GM12873 (cell line): ENCODE data around the gene MICALL2.

ENCODE experiments used
- CTCF ChIP-seq: IDR thresholded peaks from 2 replicates; pipeline ENCODE4 v1.5.1; 2012; ENCODE audit warnings: low read depth, mild to moderate bottlenecking, moderate library complexity, low read length, control low read depth; ENCODE audit not compliant: insufficient read depth; ENCODE audit errors: missing control alignments

MICALL2 gene

GRCh38 chr7:1459512-1459892 is 232 bp upstream of the MICALL2 start:
- no peak for TF ChIP-seq CTCF

- no peak for TF ChIP-seq CTCF
These were observed 1.2 kb downstream of the MICALL2 start for GRCh38 chr7:1457949-1458682.

GRCh38 chr7:1457059-1457948 is 2.0 kb downstream of the MICALL2 start:
- TF ChIP-seq CTCF: no peak

GRCh38 chr7:1455955-1456354 is 3.3 kb downstream of the MICALL2 start:
- no peak for TF ChIP-seq CTCF

GRCh38 chr7:1455241-1455939 is 3.9 kb downstream of the MICALL2 start:
- no peak for TF ChIP-seq CTCF

- TF ChIP-seq CTCF: no peak
These were observed 4.7 kb downstream of the MICALL2 start for GRCh38 chr7:1454542-1454941.

- TF ChIP-seq CTCF: no peak
These were observed 7.1 kb downstream of the MICALL2 start for GRCh38 chr7:1452205-1452604.
